Lower lobe of right lung (tissue), 2 donors: ENCODE measurements around the gene PCCA. TPM values are rescaled to one million over a fixed set of nuclear protein-coding genes. Genes with fewer than 3 reads are reported as not detected.

Experiments
- ATAC-seq, 2 donors: fragments of 200-7000 bp; cut with Tn5 transposase; one replicate each; pipeline ENCODE4 v1.9.1; 2020 to 2022; ENCODE audit warnings: mild to moderate bottlenecking in 2 of 2, moderate library complexity in 2 of 2
- DNase-seq: peaks from one replicate; pipeline ENCODE4 v3.0.0-alpha.2; 2020
- H3K27ac ChIP-seq: fragments of 200-600 bp; one replicate; pipeline ENCODE4 v1.8.0; 2022
- H3K27me3 ChIP-seq: fragments of 200-600 bp; one replicate; pipeline ENCODE4 v1.8.0; 2022; ENCODE audit warnings: low read depth
- H3K36me3 ChIP-seq: fragments of 200-600 bp; one replicate; pipeline ENCODE4 v1.8.0; 2022; ENCODE audit warnings: mild to moderate bottlenecking
- H3K4me1 ChIP-seq: fragments of 200-600 bp; one replicate; pipeline ENCODE4 v1.8.0; 2022
- H3K4me3 ChIP-seq: fragments of 200-600 bp; one replicate; pipeline ENCODE4 v1.8.0; 2022; ENCODE audit warnings: mild to moderate bottlenecking
- H3K9me3 ChIP-seq: fragments of 200-600 bp; one replicate; pipeline ENCODE4 v1.8.0; 2022
- CTCF ChIP-seq: fragments of 200-600 bp; IDR thresholded peaks from one replicate; pipeline ENCODE4 v1.8.0; 2022; ENCODE audit warnings: antibody characterized with exemption, mild to moderate bottlenecking
- intact Hi-C: fragments of 100-400 bp; cut with DNase I; formaldehyde crosslinking; loops from one replicate; pipeline ENCODE4 v1.11.0; 2022
- total RNA-seq: library from RNA; stranded (reverse); fragmentation: NEBNext Ultra II Directional; extraction: Animal tissue kit (Norgen Biotek cat#: 25700); gene quantifications from one replicate; pipeline ENCODE4 v1.2.1, GENCODE V29; 2021
- donor health status: DM: no; HTN: yes; CAD: no; lungs with severe emphysema.

The PCCA gene
- total RNA-seq, 1 donor from 2014 or later = 37.8 TPM

GRCh38 chr13:100182900-100183490 lies 94.1 kb downstream of the PCCA start:
- Histone ChIP-seq H3K36me3 (no peaks in the 10 kb centered on the region), H3K27ac (no peak overlapping the region), H3K4me1 (no peaks in the 10 kb centered on the region), H3K27me3 (no peaks in the 10 kb centered on the region), H3K9me3 (no peaks in the 10 kb centered on the region), H3K4me3 (no peak overlapping the region)
- intact Hi-C loops = no loop called here
- no peak for TF ChIP-seq CTCF
- no peak for ATAC-seq
- DNase-seq = no peak

GRCh38 chr13:100184095-100184494 lies 95.2 kb downstream of the PCCA start:
- Histone ChIP-seq H3K27ac (no peak overlapping the region), H3K9me3 (no peaks in the 10 kb centered on the region), H3K27me3 (no peaks in the 10 kb centered on the region), H3K36me3 (no peaks in the 10 kb centered on the region), H3K4me1 (no peaks in the 10 kb centered on the region), H3K4me3 (no peak overlapping the region)
- TF ChIP-seq CTCF = no peak
- no peak for ATAC-seq
- DNase-seq = no peak
- intact Hi-C loops = no loop called here

GRCh38 chr13:100195568-100195967 lies 106.7 kb downstream of the PCCA start:
- no peak for TF ChIP-seq CTCF
- Histone ChIP-seq H3K27ac (no peak overlapping the region), H3K9me3 (no peaks in the 10 kb centered on the region), H3K27me3 (no peaks in the 10 kb centered on the region), H3K4me1 (no peaks in the 10 kb centered on the region), H3K36me3 (no peaks in the 10 kb centered on the region), H3K4me3 (no peak overlapping the region)
- intact Hi-C loops = no loop called here
- no peak for DNase-seq
- ATAC-seq = no peak

GRCh38 chr13:100196375-100196774 lies 107.5 kb downstream of the PCCA start:
- Histone ChIP-seq H3K4me1 (no peaks in the 10 kb centered on the region), H3K36me3 (no peaks in the 10 kb centered on the region), H3K27ac (no peak overlapping the region), H3K9me3 (no peaks in the 10 kb centered on the region), H3K4me3 (no peak overlapping the region), H3K27me3 (no peaks in the 10 kb centered on the region)
- ATAC-seq (no peak), DNase-seq (no peak)
- TF ChIP-seq CTCF = no peak
- intact Hi-C loops = no loop called here

GRCh38 chr13:100197116-100197515 lies 108.2 kb downstream of the PCCA start:
- H3K4me3 ChIP-seq = no peak overlapping the region
- no peaks in the 10 kb centered on the region for H3K27me3 ChIP-seq
- H3K9me3 ChIP-seq = peaks cover 3% of the 10 kb centered on the region
- intact Hi-C loops = no loop called here
- no peak for TF ChIP-seq CTCF
- H3K27ac ChIP-seq = no peak overlapping the region
- ATAC-seq (no peak), DNase-seq (no peak)
- no peaks in the 10 kb centered on the region for H3K36me3 ChIP-seq
- H3K4me1 ChIP-seq = no peaks in the 10 kb centered on the region
